HEK293 (cell line): ENCODE measurements around the gene CDK5R1.

Source experiments
- ZNF121 ChIP-seq: fragments of 450-650 bp; formaldehyde crosslinking; IDR thresholded peaks from 2 replicates; pipeline ENCODE4 v1.5.1; 2016; ENCODE audit warnings: missing biosample characterization, missing genetic modification characterization
- ZNF426 ChIP-seq: fragments of 450-650 bp; formaldehyde crosslinking; IDR thresholded peaks from 2 replicates; pipeline ENCODE4 v1.5.1; 2017; ENCODE audit warnings: missing biosample characterization, missing genetic modification characterization, mild to moderate bottlenecking, inconsistent platforms, moderate library complexity
- ZNF623 ChIP-seq: fragments of 450-650 bp; formaldehyde crosslinking; IDR thresholded peaks from 2 replicates; pipeline ENCODE4 v1.5.1; 2016; ENCODE audit warnings: missing biosample characterization, missing genetic modification characterization
- TF ChIP-seq, protein P1 (sequence below): fragments of 450-650 bp; formaldehyde crosslinking; IDR thresholded peaks from 2 replicates; pipeline ENCODE4 v1.5.1; 2016; ENCODE audit warnings: missing biosample characterization, missing genetic modification characterization, low read depth
- TF ChIP-seq, protein P2 (sequence below): fragments of 450-650 bp; formaldehyde crosslinking; IDR thresholded peaks from 2 replicates; pipeline ENCODE4 v1.5.1; 2016; ENCODE audit warnings: missing biosample characterization, missing genetic modification characterization

DNA sequence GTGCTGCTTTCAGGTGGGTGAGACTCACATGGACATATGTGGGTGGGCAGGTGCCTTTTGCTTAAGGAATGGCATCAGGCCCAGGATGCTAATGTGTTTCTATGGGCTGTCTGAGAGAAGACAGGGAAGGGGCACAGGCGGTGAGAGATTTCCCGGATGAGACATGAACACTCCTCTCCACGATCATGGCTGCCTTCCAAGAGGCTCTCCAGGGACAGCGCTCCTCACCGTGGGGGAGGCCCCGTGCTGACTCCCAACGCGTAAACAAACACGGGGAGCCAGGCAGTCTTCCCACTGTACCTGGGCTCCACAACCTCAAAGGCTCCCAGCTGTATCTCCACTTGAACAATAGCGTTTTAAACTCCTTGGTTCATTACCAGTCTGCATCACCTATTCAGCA lies 42.8 kb downstream of the CDK5R1 start:
- TF ChIP-seq, protein P1, sequence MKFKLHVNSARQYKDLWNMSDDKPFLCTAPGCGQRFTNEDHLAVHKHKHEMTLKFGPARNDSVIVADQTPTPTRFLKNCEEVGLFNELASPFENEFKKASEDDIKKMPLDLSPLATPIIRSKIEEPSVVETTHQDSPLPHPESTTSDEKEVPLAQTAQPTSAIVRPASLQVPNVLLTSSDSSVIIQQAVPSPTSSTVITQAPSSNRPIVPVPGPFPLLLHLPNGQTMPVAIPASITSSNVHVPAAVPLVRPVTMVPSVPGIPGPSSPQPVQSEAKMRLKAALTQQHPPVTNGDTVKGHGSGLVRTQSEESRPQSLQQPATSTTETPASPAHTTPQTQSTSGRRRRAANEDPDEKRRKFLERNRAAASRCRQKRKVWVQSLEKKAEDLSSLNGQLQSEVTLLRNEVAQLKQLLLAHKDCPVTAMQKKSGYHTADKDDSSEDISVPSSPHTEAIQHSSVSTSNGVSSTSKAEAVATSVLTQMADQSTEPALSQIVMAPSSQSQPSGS (tag by site-specific recombination): no peak
- no peak for TF ChIP-seq ZNF623 (tag by site-specific recombination)
- TF ChIP-seq, protein P2, sequence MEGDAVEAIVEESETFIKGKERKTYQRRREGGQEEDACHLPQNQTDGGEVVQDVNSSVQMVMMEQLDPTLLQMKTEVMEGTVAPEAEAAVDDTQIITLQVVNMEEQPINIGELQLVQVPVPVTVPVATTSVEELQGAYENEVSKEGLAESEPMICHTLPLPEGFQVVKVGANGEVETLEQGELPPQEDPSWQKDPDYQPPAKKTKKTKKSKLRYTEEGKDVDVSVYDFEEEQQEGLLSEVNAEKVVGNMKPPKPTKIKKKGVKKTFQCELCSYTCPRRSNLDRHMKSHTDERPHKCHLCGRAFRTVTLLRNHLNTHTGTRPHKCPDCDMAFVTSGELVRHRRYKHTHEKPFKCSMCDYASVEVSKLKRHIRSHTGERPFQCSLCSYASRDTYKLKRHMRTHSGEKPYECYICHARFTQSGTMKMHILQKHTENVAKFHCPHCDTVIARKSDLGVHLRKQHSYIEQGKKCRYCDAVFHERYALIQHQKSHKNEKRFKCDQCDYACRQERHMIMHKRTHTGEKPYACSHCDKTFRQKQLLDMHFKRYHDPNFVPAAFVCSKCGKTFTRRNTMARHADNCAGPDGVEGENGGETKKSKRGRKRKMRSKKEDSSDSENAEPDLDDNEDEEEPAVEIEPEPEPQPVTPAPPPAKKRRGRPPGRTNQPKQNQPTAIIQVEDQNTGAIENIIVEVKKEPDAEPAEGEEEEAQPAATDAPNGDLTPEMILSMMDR (tag by site-specific recombination): no peak
- TF ChIP-seq ZNF121 (tag by site-specific recombination): no peak
- TF ChIP-seq ZNF426 (tag by site-specific recombination): no peak
